ENCODE measurements around the gene AKNA. TPM values are rescaled to one million over a fixed set of nuclear protein-coding genes. Genes with fewer than 3 reads are reported as not detected.

AKNA gene
- total and polyA plus RNA-seq, 7 experiments from 2014 or later, result 20.5 to 403 (median 347) TPM

DNA sequence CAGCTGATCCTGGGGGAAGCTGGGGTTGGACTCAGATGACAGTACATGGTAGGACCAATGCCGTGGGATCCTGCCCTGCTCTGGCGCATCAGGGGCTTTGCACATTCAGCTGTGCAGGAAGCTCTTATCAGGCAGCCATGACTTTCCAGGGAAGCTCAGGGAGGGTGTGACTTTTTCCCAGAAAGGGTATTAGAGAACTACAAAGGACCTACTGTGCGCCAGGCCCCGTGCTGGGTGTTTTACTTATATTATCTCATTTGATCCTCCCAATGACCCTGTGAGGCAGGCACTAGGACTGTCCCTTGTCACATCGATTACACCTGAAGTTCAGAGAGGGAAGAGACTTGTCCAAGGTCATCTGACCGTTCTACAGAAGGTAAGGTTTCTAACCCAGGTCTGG is 23.7 kb upstream of the AKNA start:
- Histone ChIP-seq H3K4me3 (ENCODE audit: low read length) (no peak overlapping the region), H3K36me3 (ENCODE audit: control insufficient read depth in 2 of 3, insufficient read depth in 3 of 3, low read length in 3 of 3) (no peaks in the 10 kb centered on the region), H3K9me3 (ENCODE audit: control insufficient read depth in 2 of 3, low read length in 3 of 3) (no peaks in the 10 kb centered on the region), H3K27me3 (ENCODE audit: control insufficient read depth in 2 of 2, insufficient read depth in 2 of 2, low read length in 2 of 2) (no peaks in the 10 kb centered on the region), H3K4me1 (ENCODE audit: control insufficient read depth in 2 of 2, insufficient read depth in 2 of 2, low read length in 2 of 2) (no peaks in the 10 kb centered on the region), H3K27ac (ENCODE audit: low read depth, low read length) (no peak overlapping the region)
- no peak overlapping the region for H3K4me3 Mint-ChIP-seq
- DNase-seq, result no peak
- no peak for ATAC-seq
- ChIA-PET POLR2A (no interaction called here), CTCF (interaction anchor here (7.2 kb wide), 1 partner anchor 242 kb away, joined by 141 read pairs; no protein-coding TSS in a partner anchor)
- no peaks in the 10 kb centered on the region for H3K9me3 Mint-ChIP-seq
- H3K27me3 Mint-ChIP-seq, result no peaks in the 10 kb centered on the region
- H3K27ac Mint-ChIP-seq, result peak overlapping the region in 1 of 9 donors; percentile 41
- intact Hi-C loops (cut with micrococcal nuclease), result no loop called here
- H3K4me1 Mint-ChIP-seq, result peaks cover 0 to 5% (median 0%) of the 10 kb centered on the region in 7 donors
- no peaks in the 10 kb centered on the region for H3K36me3 Mint-ChIP-seq

DNA sequence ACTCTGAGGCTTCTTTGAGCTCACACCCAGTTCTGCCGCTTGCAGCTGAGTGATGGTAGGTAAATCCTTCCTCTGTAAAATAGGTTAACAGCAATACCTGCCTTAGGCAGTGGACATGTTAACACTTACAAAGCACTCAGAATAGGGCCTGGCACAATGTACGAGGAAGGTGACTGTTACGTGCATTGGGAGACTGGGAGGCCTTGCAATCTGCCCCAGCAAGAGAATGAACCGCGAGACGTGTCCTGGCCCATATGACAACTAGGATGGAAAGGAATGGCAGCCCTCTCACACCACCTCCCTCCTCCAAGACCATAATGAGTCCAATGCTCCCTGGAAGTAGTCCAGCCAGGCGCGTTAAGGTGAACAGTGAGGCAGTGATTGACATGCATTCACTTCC is 23.1 kb upstream of the AKNA start:
- Histone ChIP-seq H3K27me3 (ENCODE audit: control insufficient read depth in 2 of 2, insufficient read depth in 2 of 2, low read length in 2 of 2) (no peaks in the 10 kb centered on the region), H3K4me3 (ENCODE audit: low read length) (no peak overlapping the region), H3K4me1 (ENCODE audit: control insufficient read depth in 2 of 2, insufficient read depth in 2 of 2, low read length in 2 of 2) (peaks cover 0 to 2% of the 10 kb centered on the region in 2 donors), H3K9me3 (ENCODE audit: control insufficient read depth in 2 of 3, low read length in 3 of 3) (no peaks in the 10 kb centered on the region), H3K27ac (ENCODE audit: low read depth, low read length) (no peak overlapping the region), H3K36me3 (ENCODE audit: control insufficient read depth in 2 of 3, insufficient read depth in 3 of 3, low read length in 3 of 3) (no peaks in the 10 kb centered on the region)
- Mint-ChIP-seq H3K9me3 (no peaks in the 10 kb centered on the region), H3K4me1 (peaks cover 0 to 5% (median 0%) of the 10 kb centered on the region in 7 donors), H3K27ac (peak overlapping the region in 1 of 9 donors; percentile 55), H3K36me3 (no peaks in the 10 kb centered on the region), H3K4me3 (no peak overlapping the region), H3K27me3 (no peaks in the 10 kb centered on the region)
- CTCF ChIA-PET, result interaction anchor here (7.2 kb wide), 1 partner anchor 243 kb away, joined by 141 read pairs; no protein-coding TSS in a partner anchor
- ATAC-seq (no peak), DNase-seq (no peak)
- POLR2A ChIA-PET, result no interaction called here
- intact Hi-C loops (cut with micrococcal nuclease), result no loop called here

DNA sequence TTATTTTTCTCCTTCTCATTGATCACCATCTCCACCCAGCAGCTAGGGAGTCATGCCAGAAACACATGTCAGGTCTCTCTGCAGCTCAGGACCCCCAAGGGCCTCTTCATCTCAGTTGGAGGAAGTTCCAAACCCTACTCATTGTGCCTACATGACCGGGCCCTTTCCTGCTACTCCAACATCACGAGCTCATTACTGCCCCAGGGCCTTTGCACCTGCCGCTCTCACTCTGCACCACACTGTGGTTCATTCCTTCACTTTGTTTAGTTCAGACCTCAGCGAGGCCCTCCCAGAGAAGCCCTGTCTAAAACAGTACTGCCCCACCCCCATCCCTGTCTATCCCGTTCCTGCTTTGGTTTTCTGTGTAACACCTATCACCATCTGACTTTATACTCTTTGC is 22.1 kb upstream of the AKNA start:
- Mint-ChIP-seq H3K27ac (peak overlapping the region in 2 of 9 donors; percentile 8 to 28), H3K36me3 (no peaks in the 10 kb centered on the region), H3K4me3 (no peak overlapping the region), H3K9me3 (no peaks in the 10 kb centered on the region), H3K27me3 (no peaks in the 10 kb centered on the region), H3K4me1 (peaks cover 6 to 10% (median 6%) of the 10 kb centered on the region in 7 donors)
- Histone ChIP-seq H3K27me3 (ENCODE audit: control insufficient read depth in 2 of 2, insufficient read depth in 2 of 2, low read length in 2 of 2) (no peaks in the 10 kb centered on the region), H3K27ac (ENCODE audit: low read depth, low read length) (no peak overlapping the region), H3K4me1 (ENCODE audit: control insufficient read depth in 2 of 2, insufficient read depth in 2 of 2, low read length in 2 of 2) (peaks cover 4 to 11% of the 10 kb centered on the region in 2 donors), H3K36me3 (ENCODE audit: control insufficient read depth in 2 of 3, insufficient read depth in 3 of 3, low read length in 3 of 3) (no peaks in the 10 kb centered on the region), H3K9me3 (ENCODE audit: control insufficient read depth in 2 of 3, low read length in 3 of 3) (no peaks in the 10 kb centered on the region), H3K4me3 (ENCODE audit: low read length) (no peak overlapping the region)
- CTCF ChIA-PET, result interaction anchor here (0.6 to 7.2 kb wide), 2 partner anchors 41 to 244 kb away, joined by 3 to 141 read pairs; no protein-coding TSS in a partner anchor
- ATAC-seq (no peak), DNase-seq (no peak)
- POLR2A ChIA-PET, result no interaction called here
- intact Hi-C loops (cut with micrococcal nuclease), result loop anchor here in 1 of 2 donors (5.0 kb wide), 4 partner anchors 77 to 1112 kb away; no protein-coding TSS in a partner anchor

DNA sequence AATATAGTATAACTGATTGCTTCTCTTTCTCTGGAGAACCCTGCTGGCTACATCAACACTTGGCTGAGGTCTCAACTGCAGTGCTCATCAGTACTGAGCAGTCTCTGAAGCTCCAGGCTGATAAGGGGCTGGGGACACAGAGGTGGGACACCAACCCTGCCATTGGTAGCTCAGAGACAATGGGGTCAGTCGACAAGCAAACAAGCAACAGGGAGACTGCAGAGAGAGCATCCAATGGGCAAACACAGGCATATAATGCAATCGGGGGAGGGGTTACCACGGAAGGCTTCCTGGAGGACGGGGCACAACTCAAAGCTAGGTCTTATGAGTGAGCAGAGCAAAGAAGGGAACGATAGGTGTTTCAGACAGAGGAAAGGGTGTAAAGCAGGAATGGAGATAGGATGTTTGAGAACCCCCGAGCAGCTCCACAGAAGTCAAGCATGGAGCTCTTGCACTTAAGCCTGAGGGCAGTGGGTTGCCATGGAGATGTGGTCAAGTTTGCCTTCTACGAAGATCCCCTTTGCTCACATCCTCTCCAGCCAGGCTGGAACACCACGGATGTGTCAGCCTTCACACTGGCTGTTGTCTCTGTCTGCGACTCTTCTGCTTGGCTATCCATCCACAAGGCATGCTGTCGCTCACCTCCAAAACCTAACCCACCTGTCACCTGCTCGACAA is 21.5 kb upstream of the AKNA start:
- intact Hi-C loops (cut with micrococcal nuclease), result loop anchor here in 1 of 2 donors (5.0 kb wide), 4 partner anchors 78 to 1113 kb away; no protein-coding TSS in a partner anchor
- Mint-ChIP-seq H3K27me3 (no peaks in the 10 kb centered on the region), H3K4me3 (no peak overlapping the region), H3K36me3 (no peaks in the 10 kb centered on the region), H3K27ac (peak overlapping the region in 1 of 9 donors; percentile 28), H3K4me1 (peaks cover 6 to 10% (median 6%) of the 10 kb centered on the region in 7 donors), H3K9me3 (no peaks in the 10 kb centered on the region)
- Histone ChIP-seq H3K36me3 (ENCODE audit: control insufficient read depth in 2 of 3, insufficient read depth in 3 of 3, low read length in 3 of 3) (no peaks in the 10 kb centered on the region), H3K4me3 (ENCODE audit: low read length) (no peak overlapping the region), H3K4me1 (ENCODE audit: control insufficient read depth in 2 of 2, insufficient read depth in 2 of 2, low read length in 2 of 2) (peaks cover 4 to 11% of the 10 kb centered on the region in 2 donors), H3K9me3 (ENCODE audit: control insufficient read depth in 2 of 3, low read length in 3 of 3) (no peaks in the 10 kb centered on the region), H3K27me3 (ENCODE audit: control insufficient read depth in 2 of 2, insufficient read depth in 2 of 2, low read length in 2 of 2) (no peaks in the 10 kb centered on the region), H3K27ac (ENCODE audit: low read depth, low read length) (no peak overlapping the region)
- DNase-seq, result no peak
- ChIA-PET CTCF (interaction anchor here (0.6 to 7.2 kb wide), 4 partner anchors 42 to 244 kb away, joined by 3 to 141 read pairs (median 6); no protein-coding TSS in a partner anchor), POLR2A (interaction anchor here (0.9 kb wide), 1 partner anchor 24 kb away, joined by 3 read pairs; no protein-coding TSS in a partner anchor)
- no peak for ATAC-seq

DNA sequence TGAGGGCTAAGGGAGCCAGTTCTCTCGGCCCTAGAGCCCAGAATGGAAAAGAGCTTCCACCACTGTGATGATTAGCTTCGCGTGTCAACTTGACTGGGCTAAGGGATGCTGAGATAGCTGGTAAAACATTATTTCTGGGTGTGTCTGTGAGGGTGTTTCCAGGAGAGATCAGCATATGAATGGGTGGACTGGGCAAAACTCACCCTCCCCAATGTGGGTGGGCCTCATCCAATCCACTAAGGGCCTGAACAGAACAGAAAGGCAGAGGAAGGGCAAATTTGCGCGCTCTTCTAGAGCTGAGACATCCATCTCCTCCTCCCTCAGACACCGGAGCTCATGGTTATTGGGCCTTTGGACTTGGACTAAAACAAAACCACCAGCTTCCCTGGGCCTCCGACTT is 20.9 kb upstream of the AKNA start:
- Histone ChIP-seq H3K27ac (ENCODE audit: low read depth, low read length) (no peak overlapping the region), H3K4me3 (ENCODE audit: low read length) (no peak overlapping the region), H3K27me3 (ENCODE audit: control insufficient read depth in 2 of 2, insufficient read depth in 2 of 2, low read length in 2 of 2) (no peaks in the 10 kb centered on the region), H3K36me3 (ENCODE audit: control insufficient read depth in 2 of 3, insufficient read depth in 3 of 3, low read length in 3 of 3) (no peaks in the 10 kb centered on the region), H3K4me1 (ENCODE audit: control insufficient read depth in 2 of 2, insufficient read depth in 2 of 2, low read length in 2 of 2) (peaks cover 4 to 11% of the 10 kb centered on the region in 2 donors), H3K9me3 (ENCODE audit: control insufficient read depth in 2 of 3, low read length in 3 of 3) (no peaks in the 10 kb centered on the region)
- H3K4me1 Mint-ChIP-seq, result peaks cover 6 to 10% (median 6%) of the 10 kb centered on the region in 7 donors
- no peak for DNase-seq
- intact Hi-C loops (cut with micrococcal nuclease), result loop anchor here in 1 of 2 donors (5.0 kb wide), 4 partner anchors 79 to 1114 kb away; no protein-coding TSS in a partner anchor
- no peak overlapping the region for H3K4me3 Mint-ChIP-seq
- no peaks in the 10 kb centered on the region for H3K27me3 Mint-ChIP-seq
- no peak for ATAC-seq
- H3K27ac Mint-ChIP-seq, result peak overlapping the region in 1 of 9 donors; percentile 76
- POLR2A ChIA-PET, result interaction anchor here (0.6 to 3.9 kb wide), 3 partner anchors 24 to 244 kb away, joined by 3 to 22 read pairs (median 3); partner anchors contain the start of gene TMEM268
- no peaks in the 10 kb centered on the region for H3K36me3 Mint-ChIP-seq
- no peaks in the 10 kb centered on the region for H3K9me3 Mint-ChIP-seq
- CTCF ChIA-PET, result interaction anchor here (0.6 to 7.2 kb wide), 4 partner anchors 83 to 277 kb away, joined by 3 to 141 read pairs (median 6); no protein-coding TSS in a partner anchor

DNA sequence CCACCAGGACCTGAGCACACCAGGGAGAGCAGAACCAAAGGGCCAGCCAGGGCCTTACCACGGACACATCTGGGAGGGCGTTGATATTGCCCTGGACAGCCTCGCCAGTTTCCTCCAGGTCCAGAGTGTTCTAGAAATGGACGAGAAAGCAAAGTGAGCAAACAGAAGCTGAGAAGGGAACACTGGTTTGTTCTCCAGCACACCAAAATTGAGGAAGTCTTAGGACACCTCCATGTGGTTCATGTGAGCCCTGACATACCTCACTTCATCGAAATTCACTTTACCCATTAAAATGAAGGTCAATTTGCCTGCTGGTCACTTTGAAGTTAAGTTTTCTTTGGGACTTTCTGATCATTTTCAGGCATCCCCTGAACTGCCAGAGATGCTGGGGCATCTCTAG is 20.1 kb upstream of the AKNA start:
- Mint-ChIP-seq H3K27me3 (no peaks in the 10 kb centered on the region), H3K9me3 (no peaks in the 10 kb centered on the region), H3K27ac (no peak overlapping the region), H3K36me3 (no peaks in the 10 kb centered on the region), H3K4me3 (no peak overlapping the region), H3K4me1 (peaks cover 4 to 10% (median 6%) of the 10 kb centered on the region in 7 donors)
- H3K4me3 ChIP-seq (ENCODE audit: low read length), result no peak overlapping the region
- no peaks in the 10 kb centered on the region for H3K27me3 ChIP-seq (ENCODE audit: control insufficient read depth in 2 of 2, insufficient read depth in 2 of 2, low read length in 2 of 2)
- H3K4me1 ChIP-seq (ENCODE audit: control insufficient read depth in 2 of 2, insufficient read depth in 2 of 2, low read length in 2 of 2), result peaks cover 4 to 11% of the 10 kb centered on the region in 2 donors
- POLR2A ChIA-PET, result interaction anchor here (0.6 to 33.2 kb wide), 3 partner anchors 49 to 245 kb away, joined by 3 to 978 read pairs (median 22); partner anchors contain the start of gene TMEM268
- no peak for ATAC-seq
- CTCF ChIA-PET, result interaction anchor here (1.0 to 7.2 kb wide), 3 partner anchors 99 to 258 kb away, joined by 3 to 141 read pairs (median 9); no protein-coding TSS in a partner anchor
- no peaks in the 10 kb centered on the region for H3K9me3 ChIP-seq (ENCODE audit: control insufficient read depth in 2 of 3, low read length in 3 of 3)
- no peak for DNase-seq
- intact Hi-C loops (cut with micrococcal nuclease), result loop anchor here in 1 of 2 donors (5.0 kb wide), 4 partner anchors 79 to 1114 kb away; no protein-coding TSS in a partner anchor
- H3K27ac ChIP-seq (ENCODE audit: low read depth, low read length), result no peak overlapping the region
- no peaks in the 10 kb centered on the region for H3K36me3 ChIP-seq (ENCODE audit: control insufficient read depth in 2 of 3, insufficient read depth in 3 of 3, low read length in 3 of 3)

Data from naive thymus-derived CD4-positive, alpha-beta T cell (primary cell).